NOMO-1 (cell line): ENCODE measurements around the gene AFAP1L1.

Source experiments
- DNase-seq, 2 experiments: peaks; one replicate each; lab custom pipeline; 2025; ENCODE audit not compliant: unreplicated experiment in 2 of 2; lab: John Stamatoyannopoulos, UW

The AFAP1L1 gene

DNA sequence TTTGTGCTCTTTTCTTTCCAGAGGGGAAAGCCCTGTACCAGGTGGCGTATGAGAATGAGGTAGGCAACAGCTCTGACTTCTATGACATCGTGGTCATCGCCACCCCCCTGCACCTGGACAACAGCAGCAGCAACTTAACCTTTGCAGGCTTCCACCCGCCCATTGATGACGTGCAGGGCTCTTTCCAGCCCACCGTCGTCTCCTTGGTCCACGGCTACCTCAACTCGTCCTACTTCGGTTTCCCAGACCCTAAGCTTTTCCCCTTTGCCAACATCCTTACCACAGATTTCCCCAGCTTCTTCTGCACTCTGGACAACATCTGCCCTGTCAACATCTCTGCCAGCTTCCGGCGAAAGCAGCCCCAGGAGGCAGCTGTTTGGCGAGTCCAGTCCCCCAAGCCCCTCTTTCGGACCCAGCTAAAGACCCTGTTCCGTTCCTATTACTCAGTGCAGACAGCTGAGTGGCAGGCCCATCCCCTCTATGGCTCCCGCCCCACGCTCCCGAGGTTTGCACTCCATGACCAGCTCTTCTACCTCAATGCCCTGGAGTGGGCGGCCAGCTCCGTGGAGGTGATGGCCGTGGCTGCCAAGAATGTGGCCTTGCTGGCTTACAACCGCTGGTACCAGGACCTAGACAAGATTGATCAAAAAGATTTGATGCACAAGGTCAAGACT, 96.5 kb downstream of the AFAP1L1 start:
- no peak for DNase-seq

DNA sequence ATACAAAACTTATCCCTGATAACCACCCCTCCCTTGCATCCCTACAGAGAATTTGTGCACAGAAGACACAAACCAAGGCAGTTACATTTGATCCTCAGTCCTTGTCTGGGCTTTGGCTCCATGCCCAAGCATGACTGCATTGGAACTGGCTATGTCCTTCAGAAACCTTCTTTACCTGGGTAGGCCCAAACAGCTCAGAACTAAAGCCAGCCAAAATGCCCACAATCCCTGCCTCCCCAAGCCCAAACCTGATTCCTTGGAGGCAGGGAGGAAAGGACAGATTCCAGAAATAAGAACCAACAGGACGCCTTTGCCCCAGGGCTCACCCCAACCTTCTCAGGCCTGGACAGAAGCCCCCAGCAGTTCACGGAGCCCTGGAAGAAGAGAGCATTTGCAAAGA, 99.2 kb downstream of the AFAP1L1 start:
- DNase-seq, result no peak

DNA sequence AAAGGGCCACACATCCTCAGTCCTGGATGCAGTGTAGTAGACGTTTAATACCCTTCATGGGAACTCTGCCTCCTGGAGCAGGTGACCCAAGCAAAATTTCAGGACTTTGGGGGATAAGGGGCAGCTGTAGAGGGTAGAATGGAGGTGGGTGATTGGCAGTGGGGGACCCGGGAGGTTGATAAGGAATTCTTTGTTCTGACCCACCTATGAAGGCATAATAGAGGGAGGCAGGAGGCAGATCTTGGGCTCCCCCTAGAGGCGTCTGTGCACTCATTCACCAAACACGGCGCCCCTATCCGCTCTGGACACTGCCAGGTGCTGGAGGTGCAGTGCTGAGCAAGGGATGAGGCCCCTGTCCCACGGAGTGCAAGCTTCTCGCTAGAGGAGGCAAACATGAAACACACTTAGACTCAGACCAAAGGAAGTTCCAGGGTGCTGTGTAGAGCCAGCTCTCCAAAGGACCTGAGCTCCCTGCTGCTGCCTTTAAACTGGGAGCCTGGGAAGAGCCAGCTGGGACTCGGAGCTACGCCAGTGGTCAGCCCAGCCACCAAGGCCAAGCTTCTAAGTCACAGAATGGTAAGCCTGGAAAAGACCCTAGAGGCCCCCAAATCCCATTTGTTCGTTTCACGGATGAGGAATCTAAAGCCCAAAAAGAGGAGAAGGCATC, 99.8 kb downstream of the AFAP1L1 start:
- peak; percentile 34 to 42 for DNase-seq

DNA sequence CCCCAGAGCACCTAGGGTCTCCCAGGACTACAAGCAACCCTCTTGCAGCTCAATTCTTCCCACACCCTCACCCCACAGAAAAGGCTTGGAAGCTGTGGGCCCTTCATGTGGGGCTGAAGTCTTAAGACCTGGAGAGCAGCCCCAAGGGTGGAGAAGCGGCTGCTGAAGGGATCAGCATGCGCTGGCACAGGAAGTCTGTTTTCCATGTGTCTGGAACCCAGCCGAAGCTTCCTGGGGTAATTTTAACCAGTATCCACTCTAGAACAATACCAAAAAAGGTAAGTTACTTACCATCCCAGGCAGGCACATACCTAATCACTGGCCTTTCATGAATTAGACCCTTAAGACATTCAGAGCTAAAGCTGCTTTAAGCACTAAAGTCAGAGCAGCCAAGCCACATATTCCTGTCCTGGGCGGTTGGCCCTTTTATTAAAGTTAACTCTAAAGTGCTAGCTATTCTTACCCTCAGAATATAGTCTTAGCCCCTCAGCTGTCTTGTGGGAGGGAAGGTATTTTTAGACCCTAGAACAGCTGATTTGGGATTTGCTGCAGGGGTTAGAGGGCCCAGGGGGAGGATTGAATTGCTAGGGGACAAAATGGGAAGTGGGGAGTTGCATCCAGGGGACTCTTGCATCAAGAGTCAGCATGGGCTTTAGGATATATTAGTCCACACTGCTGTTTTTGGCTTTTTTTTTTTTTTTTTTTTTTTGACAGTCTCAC, 100.6 kb downstream of the AFAP1L1 start:
- DNase-seq, result no peak

DNA sequence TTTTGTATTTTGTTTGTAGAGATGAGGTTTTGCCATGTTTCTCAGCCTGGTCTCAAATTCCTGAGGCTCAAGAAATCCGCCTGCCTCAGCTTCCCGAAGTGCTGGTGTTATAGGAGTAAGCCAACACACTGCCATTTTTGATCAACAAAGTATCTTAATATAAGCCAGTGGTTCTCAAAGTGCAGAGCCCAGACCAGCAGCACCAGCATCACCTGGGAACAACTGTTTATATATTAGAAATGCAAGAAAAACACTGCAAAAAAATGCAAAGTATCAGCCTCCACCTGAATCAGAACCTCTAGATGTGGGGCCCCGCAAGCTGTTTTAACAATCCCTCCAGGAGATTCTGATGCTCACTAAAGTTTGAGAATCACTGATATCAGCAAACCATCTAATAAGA, 101.3 kb downstream of the AFAP1L1 start:
- no peak for DNase-seq

DNA sequence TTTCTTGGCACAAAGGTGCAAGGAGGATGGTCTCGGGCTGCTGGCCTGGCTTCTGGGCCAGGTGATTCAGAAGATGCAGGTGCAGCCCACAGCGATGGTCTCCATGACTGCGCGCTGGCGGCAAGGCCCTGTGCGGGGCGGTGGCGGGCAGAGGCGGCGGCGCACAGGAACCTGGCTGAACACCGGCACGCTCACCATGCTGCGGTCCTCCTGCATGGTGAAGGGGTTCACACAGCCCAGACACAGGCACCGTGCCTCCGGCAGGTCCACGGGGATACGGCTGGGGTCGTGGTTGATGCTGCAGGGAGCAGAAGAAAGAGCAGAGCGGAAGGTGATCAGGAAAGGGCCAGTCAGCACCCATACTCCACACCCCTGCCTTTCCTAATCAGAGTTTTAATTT, 102.6 kb downstream of the AFAP1L1 start:
- no peak for DNase-seq

DNA sequence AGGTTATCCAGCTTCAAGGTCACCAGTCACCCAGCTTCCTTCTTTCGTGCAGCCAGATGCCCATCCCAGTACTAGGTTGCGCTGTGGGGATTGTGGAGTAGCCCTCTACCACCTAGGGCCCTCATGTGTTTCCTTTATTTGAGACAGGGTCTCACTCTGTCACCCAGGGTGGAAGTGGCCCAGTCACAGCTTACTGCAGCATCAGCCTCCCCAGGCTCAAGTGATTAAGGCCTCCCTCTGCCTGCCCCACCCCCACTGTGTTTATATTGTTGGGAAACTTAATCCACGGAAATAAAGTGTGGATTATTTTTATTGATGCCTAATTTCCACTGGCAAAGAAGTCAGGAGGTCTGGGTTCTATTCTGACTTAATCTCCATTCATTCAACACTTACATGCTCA, 103.1 kb downstream of the AFAP1L1 start:
- DNase-seq, result no peak

DNA sequence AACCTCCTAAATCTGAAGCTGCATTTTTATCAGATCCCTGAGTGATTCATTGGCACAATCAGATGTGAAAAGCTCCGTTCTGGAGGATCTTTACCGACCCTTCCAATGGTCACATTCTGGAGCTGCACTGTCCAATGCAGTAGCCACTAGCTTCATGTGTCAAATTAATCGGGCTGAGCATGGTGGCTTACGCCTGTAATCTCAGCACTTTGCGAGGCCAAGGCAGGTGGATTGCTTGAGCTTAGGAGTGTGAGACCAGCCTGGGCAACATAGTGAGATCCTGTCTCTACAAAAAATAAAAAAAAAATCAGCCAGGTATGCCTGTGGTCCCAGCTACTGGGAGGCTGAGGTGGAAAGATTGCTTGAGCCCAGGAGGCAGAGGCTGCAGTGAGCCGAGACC, 103.8 kb downstream of the AFAP1L1 start:
- DNase-seq, result no peak

DNA sequence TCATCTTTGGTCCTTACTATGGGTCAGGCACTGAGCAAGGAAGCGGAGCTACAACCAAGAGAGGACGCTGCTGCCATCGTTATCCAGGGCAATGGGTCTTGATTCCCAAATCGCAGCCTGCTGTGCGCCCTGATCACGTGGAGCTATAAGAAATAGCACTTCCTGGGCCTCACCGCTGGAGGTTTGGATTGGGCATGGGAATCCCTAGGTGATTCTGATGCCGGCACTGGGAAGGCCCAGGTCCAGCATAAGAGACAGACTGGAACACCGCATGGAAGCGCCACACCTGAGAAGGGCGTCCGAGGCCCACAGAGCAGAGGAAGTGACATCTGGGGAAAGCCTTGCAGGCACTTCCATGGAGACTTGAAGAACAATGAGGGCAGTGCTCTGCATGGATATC, 104.4 kb downstream of the AFAP1L1 start:
- DNase-seq, result no peak

DNA sequence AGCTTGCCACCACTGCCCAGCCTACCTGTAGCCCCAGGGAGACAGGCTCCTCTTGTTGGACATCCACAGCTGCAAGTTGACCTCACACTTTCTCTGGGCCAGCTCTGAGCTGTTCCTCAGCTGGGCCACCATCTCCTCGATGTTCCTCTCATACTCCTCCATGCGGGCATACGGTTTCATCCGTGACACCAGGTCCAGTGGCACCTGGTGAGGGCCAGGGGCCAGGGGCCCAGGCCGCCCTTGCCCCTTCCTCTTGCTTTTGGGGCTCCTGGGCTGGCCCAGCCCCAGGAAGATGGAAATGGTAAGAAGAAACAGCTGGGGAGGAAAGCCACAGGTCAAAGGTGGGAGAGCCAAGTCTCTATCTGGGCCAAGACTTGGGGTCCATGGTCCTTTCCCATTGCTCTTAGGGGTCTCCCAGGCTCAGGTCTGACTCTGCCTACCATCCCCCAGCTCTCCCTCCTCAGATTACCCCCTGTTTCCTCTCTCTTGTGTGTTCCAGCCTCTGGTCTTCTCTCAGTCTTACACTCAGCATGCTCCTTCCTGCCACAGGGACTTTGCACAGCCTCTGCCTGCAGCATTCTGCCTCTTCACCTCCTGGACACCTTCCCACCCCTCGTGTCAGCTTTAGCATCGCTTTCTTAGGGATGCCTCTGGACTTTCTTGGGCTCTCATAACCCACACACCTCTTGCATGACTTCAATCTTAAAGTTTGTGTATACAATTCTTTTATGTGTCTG, 105.2 kb downstream of the AFAP1L1 start:
- no peak for DNase-seq

DNA sequence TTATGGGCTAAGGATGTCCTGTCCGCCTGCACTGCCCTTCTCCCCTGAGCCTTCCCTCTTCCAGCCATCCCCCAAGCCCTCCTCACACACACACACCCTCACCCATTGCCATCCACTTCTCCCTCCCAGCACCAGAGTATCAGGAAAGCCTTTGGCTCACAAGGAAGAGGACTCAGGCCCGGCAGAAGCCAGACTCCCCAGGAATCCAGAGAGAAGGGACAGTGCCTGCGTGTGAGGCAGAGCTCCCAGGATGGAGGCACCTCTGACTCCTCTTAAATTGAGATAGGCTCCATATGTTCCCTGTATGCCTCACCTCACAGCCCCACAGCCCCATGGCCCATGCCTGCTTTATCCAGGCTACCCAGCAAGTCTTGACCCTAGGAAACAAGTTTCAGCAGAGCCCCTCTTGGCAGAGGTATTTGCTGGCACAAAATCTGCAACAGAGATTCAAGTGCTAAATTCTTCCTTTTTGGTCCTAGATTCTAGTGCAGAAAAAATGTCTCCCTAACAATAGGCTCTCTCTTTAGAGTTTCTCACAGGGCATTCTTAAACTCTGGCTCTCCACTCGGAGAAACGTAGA, 106.7 kb downstream of the AFAP1L1 start:
- no peak for DNase-seq

DNA sequence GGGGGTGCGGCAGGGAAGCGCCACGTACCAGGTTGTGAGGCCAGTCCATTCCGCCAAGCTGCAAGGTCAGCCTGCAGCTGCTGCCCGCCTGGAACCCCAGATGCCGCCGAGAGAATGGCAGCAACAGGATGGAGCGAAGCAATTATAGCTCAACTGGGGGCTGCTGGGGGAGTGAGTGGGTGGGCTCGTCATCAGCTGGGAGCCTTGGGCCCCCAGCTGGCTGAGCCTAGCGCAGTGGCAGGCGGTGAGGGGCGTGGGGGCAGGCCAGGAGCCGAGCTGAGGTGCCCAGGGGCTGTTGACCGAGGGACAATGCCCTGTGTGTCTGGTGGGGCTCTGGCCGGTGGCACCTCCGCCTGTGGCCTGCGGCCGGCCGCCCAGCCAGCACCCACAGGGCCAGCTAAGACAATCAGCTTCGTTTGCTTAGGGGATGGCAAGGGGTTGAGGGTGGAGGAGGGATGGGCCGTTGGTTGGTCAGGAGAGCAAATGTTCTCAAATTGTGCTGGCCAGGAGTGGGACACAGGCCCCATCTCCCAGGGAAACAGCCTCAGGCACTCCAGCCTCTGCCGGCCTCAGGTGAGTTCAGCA, 107.6 kb downstream of the AFAP1L1 start, which contains the start of gene IL17B:
IL17B (minus strand) TSS at position 116 of the 585 bp plus-strand sequence; CDS start at position 49, 67 bp downstream.
- no peak for DNase-seq

DNA sequence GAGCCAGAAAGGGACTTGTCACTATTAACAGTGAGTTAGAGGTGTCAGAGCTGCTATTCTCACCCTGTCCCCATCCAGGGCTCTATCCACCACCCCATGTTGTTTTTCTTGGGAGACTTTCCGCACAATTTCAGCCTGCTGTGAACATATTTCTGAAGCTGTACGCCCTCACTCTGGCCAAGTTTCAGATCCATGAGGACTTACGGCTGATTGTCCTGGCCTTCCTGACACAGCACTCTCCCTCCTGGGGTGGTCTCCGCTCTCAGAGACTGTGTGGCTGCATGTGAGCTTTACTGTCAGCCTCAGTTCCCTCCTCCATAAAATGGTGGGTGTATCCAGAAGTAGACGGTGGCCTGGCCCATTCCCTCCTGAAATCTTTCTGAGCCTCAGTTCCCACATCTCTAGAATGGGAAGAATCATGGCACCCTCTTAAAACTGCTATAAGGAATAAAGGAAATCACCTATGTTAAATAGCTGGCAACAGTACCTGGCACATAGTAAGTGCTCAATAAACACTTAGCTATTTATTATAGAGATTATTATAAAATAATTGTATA, 108.2 kb downstream of the AFAP1L1 start:
- DNase-seq, result no peak

DNA sequence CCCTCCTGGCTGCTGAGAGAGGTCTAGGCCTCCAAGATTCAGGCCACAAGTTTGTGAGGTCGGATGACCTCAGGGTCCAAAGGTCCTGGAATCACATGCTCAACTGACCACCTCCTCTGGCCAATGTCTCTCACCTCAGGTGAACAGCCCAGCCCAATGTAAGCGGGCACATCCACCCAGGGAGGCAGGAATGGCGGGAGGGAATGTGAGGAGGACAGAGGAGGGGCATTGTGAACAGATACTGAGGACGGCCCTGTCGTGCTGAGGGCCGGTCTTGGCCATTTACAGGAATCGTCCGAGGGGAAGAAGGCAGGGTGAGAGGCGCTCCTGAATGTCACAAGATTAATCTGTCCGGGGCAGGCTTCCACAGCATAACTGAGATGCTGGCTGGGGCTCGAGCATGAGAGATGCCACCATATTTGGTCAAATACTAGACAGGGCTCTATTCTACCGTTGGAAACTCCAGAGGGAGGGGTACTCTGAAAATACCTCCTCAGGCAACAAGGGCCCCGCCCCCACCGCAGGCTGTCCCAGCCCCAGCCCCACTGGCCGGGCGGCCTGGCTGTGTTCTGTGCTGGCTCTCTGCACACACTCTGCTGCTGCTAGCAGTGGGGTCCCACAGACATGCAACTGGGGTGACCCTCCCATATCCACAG, 108.9 kb downstream of the AFAP1L1 start:
- no peak for DNase-seq

DNA sequence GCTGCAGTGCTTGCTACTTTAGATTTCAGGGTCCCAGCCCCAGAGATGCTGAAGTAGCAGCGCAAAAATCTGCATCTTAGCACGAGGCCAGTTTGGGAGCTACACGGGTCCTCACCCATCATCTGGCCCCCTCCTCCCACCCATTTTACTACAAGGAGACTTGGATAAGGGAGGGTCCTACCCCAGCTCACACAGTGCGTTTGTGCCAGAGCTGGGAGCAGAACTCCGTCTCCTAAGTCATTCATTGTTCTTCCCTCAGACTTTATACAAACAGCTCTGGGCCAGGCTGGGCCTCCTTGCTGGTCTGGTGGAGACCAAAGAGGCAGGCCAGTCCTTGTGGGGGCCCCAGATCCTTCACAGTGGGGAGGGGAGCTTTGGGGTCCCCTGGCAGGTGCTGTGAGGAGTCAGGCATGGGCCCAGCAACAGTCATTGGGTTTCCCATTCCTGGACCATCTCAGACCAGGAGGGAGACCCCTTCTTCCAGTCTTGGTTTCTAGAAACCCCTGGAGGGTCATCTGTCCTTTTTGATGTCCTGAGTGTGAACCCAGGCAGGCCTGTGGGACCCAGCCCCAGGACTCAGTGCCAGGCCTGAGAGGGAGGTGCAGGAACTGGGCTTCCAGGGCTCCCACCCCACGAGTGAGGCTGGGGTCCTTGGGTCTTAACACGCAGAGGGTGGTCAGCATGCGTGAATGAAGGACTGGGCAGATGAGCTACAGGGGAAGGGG, 109.8 kb downstream of the AFAP1L1 start:
- no peak for DNase-seq

DNA sequence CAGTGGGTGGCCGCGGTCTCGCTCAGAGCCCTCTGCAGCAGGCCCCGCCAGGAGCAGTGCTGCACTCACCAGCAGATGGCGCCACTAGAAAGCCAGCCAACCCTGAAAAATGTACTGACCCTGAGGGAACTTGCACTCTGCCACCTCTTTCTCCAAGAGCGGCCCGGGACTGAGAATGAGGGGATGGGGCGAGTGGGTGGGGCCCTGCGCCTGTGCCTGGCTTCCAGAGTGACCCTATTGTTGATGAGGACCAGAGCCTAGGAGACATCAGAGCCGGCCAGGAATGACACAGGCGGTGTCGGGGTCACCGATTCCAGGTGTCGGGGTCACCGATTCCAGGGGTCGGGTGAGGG, 110.3 kb downstream of the AFAP1L1 start:
- peak; percentile 44 to 56 for DNase-seq

DNA sequence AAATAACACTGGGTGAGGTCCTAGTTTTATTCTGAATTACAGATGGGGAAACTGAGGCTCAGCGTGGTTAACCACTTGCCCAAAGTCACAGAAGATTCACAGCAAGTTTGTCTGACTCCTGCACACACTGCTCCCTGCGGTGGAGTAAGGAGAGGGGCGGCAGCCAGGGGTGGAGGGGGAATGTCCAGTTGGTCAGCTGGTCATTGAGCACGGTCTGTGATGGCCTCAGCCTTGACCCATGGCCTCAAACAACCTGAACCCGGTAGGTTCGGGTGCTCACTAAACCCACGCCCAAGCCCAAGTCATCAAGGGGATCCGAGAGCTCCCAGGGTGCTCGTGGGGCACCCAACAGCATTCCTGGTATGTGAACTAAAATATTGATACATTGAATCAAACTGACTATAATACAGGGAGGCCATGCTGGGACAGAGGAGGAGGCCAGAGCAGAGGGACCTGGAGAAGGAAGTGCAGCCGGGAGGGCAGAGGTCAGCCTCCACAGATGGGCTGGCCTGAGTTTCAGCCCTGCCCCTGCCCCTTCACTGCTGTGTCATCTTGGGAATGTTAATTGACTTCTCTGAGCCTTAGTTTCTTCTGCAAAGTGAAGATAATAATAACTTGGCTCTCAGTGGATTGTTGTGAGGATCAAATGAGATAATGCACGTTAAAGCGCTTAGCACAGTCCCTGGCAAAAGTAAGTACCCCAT, 111.0 kb downstream of the AFAP1L1 start:
- no peak for DNase-seq

DNA sequence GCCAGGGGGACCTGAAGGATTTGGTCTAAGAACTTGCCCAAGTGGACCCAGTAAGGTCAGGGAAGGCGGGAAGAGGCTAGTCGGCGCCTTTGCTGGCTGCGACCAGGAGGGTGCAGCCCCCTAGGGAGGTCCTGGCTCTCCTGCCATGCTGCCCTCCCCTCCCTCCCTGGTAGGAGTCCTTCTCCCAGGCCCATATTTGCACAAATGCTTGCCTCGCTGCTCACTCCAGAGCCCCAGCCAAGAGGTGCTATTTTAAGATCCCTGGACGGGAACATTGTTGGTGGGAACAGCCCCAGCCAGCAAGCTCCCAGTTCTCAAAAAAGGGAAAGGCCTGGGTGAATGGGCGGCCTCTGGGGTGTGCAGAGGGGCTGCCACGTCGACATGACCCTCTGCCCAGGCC, 111.7 kb downstream of the AFAP1L1 start:
- no peak for DNase-seq

DNA sequence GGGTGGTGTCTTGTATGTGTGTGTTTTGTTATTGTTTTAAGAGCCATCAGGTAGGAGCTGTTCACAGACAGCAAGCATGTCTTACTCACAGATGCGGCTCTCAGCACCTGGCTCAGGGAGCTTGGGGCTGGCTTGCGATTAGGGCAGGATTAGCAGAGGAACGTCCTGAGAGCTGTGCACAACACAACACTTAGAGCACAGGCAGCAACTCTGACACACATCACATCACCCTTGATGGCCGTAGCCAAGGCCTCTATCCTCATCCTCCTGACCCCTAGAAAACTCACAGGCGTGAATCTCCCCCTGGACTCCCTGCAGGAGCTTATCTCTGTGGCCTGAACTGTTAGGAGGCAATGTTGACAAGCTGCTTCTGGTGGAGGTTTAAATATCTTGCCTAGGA, 114.5 kb downstream of the AFAP1L1 start:
- DNase-seq, result no peak
